HG02759 (cell line): ENCODE measurements around the gene GPR26.
"Not testable (repeated sequence)": the region's sequence is repeated elsewhere in the genome, so short reads cannot be mapped to it uniquely, and the experiment has no call there.

ENCODE experiments used
- ATAC-seq: cut with Tn5 transposase; IDR thresholded peaks from one replicate; pipeline ENCODE4 v1.9.1; 2021; ENCODE audit warnings: mild to moderate bottlenecking, moderate library complexity; ENCODE audit not compliant: unreplicated experiment

The GPR26 gene

DNA sequence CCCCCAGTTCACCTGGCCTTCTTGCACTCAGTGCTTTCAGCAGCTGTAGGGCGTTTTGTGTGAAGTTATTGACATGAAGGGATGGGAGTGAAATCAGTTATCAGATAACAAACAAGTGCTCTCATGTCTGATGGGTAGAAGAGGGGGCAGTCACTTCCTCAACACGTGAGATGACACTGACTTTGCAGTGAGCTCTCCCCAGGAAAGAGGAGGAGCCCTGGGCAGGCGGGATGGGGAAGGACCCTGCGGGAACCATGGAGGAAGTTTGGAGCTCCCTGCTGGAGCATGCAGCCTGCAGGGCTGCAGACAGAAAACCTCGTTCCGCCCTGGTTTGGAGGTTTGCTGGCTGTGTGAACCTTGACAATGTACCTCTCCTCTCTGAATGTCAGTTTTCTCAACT, 38.7 kb downstream of the GPR26 start:
- no peak for ATAC-seq

DNA sequence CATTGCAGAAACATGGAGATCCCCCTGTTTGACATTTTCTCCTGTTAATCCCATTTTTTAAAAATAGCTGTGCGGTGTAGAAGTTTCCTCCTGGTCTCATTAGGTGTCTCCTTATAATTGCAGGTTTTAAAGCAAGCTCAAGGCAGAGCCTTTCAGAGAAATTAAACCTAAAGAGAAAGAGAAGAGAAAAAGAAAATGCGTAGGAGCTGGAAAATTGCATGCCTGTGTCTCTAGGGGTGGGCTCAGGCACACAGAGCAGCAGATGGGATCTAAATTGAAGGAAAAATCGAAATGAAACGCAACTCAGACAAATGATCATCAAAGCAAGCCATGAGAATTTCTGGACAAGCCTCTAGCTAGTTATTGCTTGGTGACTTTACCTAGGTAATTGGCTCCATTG, 40.1 kb downstream of the GPR26 start:
- ATAC-seq = no peak

- no peak for ATAC-seq
These were observed 49.4 kb downstream of the GPR26 start for GRCh38 chr10:123715546-123715945.

DNA sequence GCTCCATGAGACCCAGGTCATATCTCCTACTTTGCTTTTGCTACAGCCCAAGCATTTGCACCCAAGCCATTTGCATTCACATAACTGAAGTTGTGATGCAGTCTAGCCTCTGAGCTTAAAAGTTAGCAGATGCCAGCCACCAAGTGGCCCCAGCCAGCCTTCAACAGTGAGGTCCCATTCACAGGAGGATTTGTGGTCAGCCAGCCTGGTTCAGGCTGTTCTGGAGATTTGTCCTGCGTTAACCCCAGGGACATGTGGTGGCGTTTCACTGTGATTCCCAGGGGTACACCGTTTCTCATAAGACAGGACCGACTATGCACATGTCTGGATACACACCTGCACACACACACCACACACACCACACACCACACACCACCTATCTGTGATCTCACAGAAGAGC, 51.2 kb downstream of the GPR26 start:
- ATAC-seq = no peak

DNA sequence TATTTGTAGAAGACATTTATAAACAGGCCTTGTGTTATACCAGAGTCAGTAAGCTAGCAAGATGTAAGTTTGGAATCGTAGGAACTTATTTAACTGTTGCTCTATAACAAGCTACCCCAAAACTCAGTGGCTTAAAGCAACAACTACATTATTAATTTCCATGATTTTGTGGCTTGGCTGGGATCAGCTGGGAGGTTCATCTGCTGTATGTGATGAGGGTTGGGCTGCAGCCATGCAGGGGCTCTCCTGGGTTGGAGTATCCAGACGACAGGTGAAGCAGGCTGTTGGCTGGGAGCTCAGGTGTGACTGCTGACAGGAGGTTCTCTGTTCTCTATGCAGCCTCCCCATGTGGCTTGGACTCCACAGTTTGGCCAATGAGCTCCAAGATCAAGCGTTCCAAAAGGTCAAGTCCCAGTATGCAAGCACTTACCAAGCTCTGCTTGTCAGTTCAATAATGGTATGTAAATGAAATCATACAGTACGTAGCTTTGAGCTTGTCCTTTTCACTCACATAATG, 52.4 kb downstream of the GPR26 start:
- ATAC-seq = no peak

DNA sequence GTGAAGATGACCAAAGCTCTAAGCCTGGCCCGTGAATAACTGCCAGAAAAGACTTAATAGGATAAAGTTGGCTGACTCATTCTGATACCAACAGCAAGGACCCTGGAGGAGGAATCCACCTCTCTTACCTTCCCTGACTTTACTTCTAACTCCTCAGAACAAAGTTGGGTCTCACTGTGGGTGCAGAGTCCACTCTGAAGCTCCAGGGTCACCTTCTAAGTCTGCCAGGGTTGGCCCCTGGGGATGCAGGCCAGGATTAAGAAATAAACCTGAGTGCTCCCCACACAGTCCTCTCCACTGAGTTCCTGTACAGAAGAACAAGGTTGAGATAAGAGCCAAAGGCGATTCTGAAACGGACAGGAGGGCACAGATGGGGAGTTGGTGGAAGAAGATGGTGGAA, 54.4 kb downstream of the GPR26 start:
- ATAC-seq = no peak

DNA sequence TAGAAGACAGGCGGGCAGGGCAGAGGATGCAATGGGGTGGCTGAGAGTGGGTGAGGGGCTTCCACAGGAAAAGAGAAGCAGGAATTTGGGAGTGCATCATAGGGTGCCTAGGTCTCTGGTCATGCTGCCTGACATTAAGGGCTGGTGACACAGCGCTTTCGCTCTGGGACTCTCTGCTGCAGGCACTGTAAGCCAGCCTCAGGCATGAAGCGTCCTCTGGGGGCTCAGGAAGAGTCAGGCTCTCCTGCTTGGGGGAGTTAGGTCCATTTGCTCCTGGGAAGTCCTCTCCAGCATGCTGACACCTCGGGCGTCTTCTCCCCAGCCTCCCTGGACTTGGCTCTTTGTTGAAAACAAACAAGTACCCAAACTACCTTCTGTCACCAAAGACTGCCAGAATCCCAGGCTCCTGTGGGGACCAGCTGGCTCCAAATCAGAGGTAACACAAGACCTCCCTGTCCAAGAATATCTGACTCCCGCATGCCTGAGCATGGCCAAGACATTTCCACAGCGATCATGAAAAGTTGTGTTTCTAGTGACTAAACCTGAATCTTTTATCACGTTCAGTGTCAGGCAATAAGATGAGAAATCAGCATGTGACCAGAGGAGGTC, 55.4 kb downstream of the GPR26 start:
- no peak for ATAC-seq

DNA sequence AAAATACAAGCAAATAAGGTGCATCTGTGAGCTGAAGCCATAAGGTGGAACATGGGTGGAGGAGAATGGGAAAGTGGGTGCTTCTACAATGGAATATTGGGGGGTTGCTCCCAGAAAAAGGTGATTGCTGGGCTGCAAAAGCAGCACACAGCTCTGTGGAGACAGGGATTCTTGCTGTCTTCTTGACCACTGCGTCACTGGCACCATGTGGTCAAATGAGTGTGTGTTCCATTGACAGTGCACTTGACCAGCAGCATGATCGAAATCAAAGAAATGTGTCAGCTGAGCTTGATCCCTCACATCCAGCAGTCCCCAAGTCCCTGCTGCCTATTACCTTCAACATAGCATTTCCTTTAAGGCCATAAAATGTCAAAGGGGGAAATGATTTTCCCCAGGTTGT, 56.2 kb downstream of the GPR26 start:
- no peak for ATAC-seq

GRCh38 chr10:123724747-123725146, 58.6 kb downstream of the GPR26 start:
- ATAC-seq = no peak

- ATAC-seq = no peak
These were observed 60.2 kb downstream of the GPR26 start for GRCh38 chr10:123726381-123726780.

DNA sequence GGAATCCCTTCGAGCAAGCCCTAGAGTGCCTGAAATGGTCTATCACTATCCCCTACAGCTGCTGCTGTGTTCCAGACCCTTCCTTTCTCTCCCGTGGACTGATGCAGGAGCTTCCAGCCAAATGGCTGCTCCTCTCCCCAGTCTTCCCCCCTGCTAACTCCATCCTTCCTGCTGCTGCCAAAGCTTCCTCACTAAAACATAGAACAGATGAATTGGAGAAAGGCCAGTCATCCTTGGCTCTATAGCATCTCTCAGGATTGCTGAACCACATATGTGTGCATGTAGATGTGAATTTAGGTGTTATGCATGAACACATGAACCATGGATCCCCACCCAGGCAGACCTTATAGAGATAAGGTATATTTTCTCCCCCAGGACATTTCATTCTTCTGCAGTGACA, 60.7 kb downstream of the GPR26 start:
- ATAC-seq = no peak

DNA sequence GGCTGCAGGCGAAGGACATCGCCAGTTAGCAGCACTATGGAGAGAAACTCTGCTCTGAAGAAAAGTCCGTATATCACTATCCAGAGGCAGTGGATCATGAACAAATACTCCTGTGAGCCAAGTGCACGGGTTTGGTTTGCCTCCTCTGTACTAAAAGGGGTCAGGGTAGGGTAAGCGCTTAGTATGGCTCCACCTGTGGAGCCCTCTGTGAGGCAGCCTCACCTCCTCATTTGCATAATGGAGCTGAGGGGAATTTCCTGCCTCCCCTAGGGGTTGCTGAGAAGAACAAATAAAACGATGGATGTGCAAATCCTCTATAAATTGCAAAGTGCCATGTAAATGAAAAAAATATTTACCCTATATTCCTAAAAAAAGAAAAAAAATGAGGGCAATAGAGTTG, 63.4 kb downstream of the GPR26 start:
- no peak for ATAC-seq

- ATAC-seq = not testable (repeated sequence)
These were observed 70.8 kb downstream of the GPR26 start for GRCh38 chr10:123736917-123737316.

DNA sequence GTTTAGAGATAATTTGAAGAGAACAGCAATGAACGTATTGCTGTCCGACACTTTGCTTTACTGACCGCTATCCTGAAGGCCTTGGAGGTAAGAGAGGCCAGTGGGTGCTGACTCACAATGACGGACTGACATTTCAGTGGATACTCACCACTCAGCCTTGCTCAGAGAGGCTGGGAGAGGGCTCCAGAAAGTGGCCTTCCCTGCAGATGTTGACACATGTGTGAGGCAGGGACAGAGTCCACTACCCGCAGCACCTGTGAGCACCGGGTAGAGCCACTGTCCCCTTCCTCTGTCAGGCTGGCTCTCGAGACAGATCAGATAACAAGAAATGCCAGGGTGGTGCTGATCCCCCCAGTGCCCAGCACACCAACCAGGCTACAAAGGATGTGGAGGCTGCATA, 75.0 kb downstream of the GPR26 start:
- no peak for ATAC-seq

DNA sequence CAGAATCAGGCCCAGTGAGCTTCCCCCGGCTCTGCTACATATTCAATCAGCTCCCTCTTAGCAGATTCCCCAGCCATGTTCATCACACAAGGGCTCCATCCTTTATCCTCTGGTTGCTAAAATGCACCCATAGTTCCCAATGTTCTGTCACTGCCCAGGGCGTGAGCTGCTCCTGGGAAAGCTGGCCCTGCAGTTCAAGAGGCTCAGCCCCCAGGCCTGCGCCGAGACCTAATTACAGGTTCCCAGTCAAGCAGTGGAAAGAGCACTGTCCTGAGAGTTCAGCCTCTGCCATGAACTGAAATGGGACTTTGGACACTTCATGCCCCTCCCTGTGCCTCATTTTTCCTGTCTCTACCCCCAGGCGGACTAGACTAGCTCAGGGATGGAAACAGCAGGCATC, 75.6 kb downstream of the GPR26 start:
- no peak for ATAC-seq

DNA sequence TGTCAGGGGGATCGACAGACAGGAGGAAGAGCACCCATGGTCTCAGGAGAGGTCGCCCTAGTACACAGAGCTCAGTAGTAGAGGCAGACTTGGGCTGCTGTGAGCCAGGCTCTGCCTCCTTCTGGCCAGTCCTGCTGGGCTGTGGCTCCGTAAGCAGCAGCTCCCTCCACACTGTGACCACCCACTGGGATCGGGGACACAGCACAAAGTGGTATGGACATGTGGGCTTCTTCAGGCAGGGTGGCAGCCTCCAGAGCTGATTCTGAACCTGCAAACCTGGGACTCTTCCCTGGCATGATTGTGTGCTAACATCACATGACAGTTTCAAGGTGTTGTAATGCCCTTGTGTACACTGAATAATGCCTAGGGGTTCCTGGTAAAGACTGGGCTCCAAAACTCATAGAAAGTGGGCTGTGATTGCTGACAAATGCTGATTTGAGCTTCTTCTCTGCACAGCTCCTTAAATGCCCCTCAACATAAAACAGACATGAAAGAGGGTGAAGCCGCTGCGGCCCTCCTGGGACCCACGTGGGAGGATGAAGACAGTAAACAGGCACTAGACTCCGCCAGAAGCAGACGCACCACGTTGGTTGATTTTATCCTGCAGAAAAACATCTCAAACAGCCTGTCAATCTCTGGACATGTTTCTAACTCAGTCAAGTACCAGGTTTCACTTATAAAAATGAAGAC, 76.7 kb downstream of the GPR26 start:
- ATAC-seq = no peak

- no peak for ATAC-seq
These were observed 77.5 kb downstream of the GPR26 start for GRCh38 chr10:123743441-123744223.

DNA sequence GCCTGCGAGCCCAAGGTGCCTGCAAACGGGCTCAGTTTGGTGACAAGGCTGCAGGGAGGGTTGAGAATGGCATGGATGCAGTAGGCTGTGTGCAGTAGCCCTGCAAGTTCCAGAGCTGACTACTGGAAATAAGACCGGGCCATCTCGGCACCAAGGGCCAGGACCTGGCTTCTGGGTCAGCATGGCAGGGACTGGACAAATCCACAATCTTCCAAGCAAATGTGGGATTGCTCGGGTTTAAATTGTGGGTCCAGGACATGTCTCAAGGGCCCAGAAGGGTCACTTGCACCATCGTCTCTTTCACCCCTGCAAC, 78.0 kb downstream of the GPR26 start:
- ATAC-seq = no peak
